NCI-H128 (cell line): ENCODE measurements around the gene BPI.
"Not testable (repeated sequence)": the region's sequence is repeated elsewhere in the genome, so short reads cannot be mapped to it uniquely, and the experiment has no call there.

Experiments used
- DNase-seq: peaks from one replicate; lab custom pipeline; 2025; ENCODE audit not compliant: unreplicated experiment; lab: John Stamatoyannopoulos, UW

BPI gene

DNA sequence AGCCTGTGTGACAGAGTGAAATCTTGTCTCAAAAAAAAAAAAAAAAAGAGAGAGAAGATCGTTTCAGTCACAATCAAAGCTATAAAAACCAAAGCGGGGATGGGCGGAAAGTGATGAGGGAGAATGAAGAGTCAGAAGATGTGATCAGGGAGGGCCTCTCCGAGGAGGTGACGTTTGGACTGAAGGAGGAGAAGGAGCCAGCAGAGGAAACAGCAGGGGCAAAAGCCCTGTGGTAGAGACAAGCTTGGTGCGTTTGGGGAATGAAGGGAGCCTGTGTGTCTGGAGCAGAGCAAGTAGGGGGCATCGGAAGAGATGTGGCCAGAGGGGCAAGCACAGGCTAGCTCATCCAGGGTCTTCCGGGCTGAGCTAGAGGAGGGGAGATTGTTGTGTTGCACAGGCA lies 27.9 kb downstream of the BPI start:
- DNase-seq = no peak

DNA sequence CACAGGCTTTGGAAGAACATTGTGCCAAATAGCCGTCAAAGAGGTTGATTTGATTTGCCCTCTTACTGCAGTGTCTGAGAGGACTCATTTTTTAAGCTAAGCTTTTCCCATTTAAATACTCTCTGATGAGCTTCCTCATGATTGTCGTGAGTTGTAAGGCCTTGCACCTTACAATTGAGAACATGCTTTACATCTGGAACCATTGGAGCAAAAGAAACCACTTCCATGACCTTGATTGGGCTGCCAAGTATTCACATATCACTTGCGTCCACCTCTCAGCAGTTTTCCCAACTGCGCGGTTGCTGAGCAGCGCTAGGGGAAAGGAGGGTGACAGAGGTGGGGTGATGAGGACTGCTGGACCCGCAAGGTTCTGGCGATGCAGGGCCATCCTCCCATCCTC lies 30.1 kb downstream of the BPI start:
- no peak for DNase-seq

DNA sequence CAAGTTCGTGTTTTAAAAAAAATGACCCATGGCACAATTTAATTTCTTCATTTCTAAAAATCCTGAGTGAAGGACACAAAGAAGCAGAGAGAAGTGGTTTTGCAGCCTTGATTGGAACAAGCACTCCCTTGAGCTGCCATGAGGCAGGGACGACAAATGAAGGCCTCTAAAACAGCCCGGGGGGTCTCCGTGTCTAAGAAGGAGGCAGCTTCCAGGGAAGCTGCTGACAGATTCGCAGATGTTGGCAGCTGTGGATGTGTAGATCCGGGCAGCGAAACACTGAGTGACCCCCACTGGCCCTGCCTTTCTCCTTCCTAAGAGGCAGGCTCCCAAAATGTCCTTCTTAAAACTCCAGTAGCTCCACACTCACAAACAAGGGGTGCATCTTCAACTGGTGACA lies 32.8 kb downstream of the BPI start:
- DNase-seq = no peak

DNA sequence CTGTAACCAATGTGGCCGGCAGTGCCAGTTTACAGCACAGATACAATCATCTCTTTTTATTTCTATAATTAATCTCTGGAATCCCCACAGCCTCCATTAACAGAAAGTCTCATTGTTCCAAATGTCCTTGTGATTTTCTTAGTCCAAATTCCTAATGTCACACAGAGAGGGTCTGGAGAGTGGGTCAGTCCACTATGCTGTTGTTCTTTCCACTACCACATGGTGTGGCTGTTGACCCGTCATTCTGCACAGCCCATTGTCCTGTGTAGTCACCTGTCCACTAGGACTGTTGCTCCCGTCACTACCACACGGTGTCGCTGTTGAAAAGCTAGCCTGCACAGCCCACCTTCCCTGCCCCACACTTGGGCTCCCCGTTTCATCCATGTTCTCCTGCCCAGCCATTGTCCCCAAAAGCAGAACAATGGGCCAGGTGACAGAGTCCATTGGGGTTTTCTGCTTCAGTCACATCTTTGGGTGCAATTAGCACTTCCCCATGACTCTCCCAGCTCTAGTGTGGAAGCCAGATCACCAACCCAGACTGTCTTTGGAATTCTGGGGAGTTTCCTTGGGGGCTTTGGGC lies 33.7 kb downstream of the BPI start:
- DNase-seq = no peak

DNA sequence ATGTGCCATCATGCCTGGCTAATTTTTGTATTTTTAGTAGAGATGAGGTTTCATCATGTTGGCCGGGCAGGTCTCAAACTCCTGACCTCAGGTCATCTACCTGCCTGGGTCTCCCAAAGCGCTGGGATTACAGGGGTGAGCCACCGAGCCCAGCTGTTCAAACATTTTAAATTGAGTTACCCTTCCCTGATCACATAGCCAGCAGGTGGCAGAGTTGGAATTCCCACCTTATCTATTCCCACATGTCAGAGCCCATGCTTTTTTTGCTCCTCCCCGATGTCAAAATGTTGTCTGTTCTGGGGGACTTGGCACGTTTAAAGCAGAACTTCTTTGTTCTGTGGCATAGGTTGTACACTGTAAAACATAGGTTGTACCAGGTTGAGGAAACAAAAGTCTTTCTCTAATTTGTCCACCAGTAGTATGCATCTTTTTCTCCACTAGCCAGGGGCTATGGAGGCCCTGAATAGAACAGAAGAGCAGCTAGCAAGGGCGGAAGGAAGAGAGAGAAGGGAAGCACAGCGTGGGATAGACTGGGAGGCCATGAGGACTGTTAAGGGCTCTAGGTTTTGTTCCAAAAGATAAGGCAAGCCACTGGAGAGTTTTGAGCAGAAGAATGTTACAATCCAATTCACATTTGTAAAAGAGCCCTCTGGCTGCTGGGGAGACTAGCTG lies 35.0 kb downstream of the BPI start:
- DNase-seq = no peak

DNA sequence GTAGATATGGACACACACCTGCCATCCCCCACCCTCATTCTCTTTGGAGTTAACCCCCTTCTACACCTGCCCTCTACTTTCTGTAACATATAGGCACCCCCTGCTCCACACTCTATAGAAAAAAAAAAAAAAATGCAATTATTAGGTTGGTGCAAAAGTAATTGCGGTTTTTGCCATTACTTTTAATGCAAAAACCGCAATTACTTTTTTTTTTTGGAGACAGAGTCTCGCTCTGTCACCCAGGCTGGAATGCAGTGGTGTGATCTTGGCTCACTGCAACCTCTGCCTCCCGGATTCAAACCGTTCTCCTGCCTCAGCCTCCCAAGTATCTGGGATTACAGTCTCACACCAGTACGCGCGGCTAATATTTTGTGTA lies 35.6 kb downstream of the BPI start:
- not testable (repeated sequence) for DNase-seq

DNA sequence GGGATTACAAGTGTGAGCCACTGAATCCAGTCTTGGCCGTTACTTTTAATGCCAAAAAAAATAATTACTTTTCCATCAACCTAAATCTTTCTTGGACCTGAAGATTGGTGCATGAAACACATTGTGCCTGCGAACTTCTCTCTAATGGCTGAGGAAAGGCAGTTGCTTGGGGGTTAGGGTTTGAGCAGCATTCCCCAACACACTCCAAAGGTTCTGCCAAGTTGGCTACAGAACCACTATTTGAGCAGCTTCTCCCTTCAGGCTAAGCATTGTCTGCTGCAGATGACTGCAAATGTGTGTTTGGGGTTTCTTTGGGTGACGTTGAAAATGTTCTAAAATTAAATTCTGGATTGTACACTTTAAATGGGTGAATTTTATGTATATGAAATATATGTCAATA lies 36.0 kb downstream of the BPI start:
- no peak for DNase-seq

DNA sequence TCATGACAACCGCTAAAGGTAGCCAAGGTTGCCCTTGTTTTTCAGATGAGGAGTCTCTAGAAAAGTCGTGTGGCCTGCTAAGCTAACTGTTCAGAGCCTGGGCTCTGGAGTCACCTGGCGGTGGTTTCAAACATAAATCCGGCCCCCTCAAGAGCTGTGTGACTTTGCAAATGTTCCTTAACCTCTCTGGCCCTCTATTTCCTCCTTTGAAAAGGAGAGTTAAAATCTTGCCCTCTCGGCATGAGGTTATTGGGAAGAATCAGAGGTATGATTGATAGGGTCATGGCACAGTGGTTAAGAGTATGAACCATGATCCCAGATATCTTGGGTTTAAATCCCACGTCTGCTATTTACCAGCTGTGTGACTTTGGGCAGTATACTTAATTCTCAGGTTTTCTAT lies 36.7 kb downstream of the BPI start:
- DNase-seq = no peak

DNA sequence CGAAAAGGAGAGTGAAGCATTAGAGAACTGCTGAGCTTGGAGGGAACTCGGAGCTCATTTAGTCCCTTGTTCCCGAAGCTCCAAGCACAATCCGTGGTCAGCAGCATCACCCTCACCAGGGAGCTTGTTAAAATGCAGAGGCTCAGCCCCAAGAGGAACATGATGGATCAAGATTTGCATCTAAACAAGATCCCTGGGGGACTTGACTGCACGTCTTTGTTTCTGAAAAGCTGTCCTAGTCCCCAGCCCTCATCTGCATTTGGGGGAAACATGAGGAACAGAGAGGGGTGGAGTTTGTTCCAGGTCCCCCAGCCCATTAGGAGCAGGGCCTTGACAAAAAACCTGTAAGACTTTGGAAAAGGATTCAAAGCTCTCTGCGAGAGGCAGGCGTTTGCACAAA lies 38.3 kb downstream of the BPI start:
- DNase-seq = no peak

DNA sequence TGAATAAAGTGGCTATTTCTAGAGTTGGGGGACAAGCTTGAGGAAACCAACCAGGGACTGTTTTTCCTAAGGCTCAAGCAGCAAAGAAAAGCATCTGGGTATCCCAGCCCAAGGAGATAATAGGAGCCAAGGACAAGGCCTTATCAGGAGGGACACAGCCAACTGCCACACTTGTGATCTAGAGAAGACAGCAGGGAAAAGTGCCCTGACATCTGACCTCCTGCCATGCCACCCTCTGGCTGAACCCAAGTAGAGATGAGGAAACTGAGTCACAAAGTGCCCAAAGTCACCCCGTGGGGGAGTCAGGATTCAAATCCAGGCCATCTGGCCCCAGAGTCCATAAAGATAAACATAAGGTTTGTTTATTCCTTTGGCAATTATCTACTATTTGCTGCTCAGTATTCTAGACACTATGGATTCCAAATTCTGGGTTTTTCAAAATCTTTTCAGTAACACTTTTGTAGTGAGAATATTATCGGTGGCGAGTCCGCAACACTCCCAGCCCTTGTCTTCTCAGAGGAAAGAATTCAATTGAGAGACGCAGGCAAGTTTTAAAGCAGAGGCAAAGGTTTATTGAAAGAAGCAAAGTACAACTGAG lies 38.9 kb downstream of the BPI start:
- no peak for DNase-seq

DNA sequence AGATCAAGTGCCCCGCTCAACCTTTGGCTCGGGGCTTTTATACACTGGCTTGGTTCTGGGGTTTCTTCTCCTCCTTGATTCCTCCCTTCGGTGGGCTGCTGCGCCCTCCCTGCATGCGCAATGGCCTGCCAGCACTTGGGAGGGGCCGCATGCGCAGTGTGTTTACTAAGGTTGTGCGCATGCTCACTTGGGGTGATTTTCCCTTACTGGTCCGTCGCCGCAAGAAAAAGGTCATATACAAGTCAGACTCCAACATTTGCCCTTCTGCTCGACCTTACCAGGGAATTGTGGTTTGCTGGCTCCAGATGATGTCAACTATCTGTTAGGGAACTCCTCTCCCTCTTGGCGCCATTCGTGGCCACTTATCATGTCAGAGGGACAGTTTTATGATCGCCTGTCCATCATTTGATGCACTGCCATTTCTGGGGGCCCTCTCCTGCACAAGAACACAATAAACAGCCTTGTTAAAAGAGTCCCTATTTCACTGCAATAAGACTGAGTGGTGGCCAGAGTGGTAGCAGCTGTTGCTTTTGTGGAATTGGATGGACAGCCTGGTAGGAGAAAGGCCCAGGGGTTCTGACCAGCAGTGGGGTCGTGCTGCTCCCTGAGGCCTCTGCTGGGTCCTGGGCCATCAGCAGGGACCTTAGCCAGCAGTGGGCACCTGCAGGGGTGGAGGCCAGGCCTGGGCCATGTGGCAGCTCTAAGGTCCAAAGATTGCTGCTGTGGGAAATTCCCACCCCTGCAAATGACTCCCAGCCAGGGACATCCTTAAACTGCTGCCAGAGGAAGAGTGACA lies 39.6 kb downstream of the BPI start:
- DNase-seq = no peak

DNA sequence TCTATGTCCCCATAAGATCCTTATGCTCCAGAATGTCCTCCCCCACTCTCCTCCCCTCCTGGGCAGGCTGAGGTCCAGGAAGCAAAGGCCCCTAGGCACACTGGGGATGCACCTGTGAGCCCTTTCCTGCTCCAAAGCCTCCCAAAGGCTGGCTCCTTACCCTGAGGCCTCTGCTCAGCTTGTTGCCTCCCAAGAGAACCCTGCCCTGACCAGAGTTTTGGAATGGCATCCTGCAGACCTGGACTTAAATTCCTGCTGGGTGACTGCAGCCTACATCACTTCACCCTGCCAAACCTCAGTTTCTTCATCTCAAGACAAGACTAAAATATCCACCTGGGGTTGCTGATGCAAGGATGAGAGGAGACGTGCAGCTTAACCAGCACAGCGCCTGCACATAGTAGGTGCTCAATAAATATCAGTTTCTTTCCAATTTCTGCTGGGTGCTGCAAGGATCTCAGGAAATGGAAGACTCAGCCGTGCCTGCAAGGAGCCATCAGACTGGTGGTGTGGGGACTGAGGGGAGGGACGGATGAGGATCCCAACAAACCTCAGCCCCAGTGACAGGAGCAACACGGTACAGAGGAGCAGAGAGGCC lies 40.2 kb downstream of the BPI start:
- no peak for DNase-seq

DNA sequence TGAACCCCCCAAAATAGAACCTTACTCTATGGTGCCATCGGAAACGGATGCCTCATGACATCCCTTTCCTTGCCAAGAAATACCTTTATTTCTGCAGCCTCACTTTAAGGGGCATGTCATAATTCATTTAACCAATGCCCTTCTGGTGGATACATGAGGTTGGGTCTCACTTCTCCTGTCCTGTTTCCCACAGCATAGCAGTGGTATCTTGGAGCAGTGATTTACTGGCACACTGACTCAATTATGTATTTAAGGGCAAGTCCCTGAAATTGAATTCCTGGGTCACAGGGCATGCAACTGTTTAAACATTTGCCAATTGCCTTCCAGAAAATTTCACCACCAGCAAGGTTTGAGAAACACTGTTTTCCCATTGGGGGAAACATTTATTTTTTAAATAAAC lies 41.7 kb downstream of the BPI start:
- DNase-seq = no peak

DNA sequence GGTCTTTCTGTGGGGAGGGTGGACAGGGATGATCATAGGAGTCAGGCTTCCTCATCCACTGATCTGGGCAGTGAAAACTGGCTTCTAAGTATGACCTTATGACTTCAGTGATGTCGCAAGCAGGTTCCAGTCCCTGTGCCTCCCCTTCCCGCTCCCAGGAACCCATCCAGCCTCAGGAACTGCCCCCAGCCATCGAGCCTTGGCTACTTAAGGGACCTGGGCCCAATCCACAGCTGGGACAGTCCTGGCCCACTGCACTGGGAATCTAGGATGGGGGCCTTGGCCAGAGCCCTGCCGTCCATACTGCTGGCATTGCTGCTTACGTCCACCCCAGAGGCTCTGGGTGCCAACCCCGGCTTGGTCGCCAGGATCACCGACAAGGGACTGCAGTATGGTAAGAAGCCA lies 42.3 kb downstream of the BPI start, which contains the start of gene LBP:
LBP (plus strand) TSS at position 236 of the 405 bp plus-strand sequence; CDS start at position 271, 35 bp downstream.
- DNase-seq = no peak

DNA sequence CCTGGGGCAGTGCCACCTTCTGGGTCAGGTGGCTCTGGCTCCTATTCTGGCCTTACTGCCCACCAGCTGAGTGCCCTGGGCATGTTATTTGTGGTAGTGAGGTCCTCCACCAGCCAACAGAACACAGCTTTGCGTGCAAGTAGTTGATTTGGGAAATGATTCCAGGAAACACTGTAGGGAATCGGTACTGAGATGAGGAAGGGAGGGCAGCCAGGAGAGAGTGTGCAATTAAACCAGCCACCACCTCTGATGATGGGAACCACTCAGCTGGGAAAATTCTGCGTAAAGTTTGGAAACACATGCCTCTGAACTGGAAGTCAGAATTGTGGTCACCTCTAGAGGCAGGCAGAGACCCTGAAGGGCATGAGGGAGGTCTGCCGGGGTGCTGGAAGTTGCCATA lies 42.8 kb downstream of the BPI start:
- DNase-seq = no peak

DNA sequence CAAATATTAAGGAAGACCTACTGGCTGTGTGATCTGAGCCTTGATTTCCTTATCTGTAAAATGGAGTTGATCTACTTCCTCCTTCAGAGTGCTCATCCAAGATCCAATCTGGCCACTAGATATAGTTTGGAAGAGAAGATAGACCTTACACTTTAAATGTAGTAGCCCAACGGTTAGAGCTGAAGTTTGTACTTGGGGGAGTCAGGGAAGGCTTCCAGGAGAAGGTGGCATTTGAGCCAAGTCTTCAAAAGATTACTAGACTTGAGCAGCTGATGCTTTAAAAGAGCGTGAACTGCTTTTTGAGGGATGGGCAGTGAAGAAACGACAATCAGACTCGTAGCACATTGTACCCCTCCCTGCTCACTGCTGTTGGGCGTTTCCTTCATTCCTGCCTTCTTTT lies 45.9 kb downstream of the BPI start:
- no peak for DNase-seq

DNA sequence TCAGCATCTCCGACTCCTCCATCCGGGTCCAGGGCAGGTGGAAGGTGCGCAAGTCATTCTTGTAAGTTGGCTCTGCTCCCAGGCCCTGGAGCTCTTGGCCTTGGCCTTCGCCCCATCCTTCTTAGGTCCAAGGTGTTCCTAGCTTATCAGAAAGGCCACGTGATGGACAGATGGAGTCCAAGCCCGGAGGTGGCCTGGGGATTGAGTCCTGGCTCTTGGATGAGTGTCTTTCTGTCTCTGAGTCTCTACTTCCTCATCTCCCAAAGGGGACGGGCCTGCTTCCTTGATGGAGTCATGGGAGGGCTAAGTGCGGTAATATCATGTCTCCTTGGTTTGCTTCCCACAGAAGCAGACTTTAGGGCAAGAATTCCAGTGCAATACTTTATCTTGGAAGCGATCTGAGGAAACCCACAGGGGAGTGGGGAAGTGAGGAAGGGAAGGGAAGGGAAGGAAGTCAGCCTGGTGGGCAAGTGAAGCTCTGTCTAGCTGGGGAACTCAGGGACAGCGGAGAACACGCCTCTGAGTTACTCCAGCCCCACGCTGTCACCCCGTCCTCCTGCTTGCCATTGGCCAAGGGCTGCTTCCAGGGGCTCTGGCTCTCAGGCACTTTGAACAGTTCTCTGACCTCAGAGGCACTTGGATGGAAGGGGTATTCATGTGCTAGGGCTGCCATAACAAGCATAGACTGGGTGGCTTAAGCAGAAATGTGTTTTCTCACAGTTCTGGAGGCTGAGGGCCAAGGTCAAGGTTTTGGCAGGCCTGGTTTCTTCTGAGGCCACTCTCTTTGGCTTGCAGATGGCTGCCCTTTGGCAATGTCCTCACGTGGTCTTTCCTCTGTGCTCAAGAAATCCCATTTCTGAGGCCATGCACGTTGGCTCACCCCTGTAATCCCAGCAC lies 47.2 kb downstream of the BPI start:
- DNase-seq = no peak

DNA sequence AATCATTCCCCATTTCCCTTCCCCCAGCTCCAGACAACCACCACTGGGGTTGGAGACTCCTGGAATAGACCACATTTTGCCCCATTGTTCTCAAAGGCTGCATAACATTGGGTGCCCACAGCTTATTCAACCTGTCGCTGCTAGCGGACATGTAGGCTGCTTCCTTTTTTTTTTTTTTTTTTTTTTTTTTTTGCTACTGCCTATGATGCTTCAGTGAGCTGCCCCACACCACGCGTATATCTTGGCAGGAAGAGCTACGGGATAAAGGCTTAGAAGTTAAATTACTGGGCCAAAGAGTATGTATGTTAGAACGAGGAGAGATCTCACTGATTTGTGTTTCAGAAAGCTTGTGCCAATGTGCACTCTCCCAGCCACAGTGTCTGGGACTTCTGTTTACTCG lies 49.4 kb downstream of the BPI start:
- DNase-seq = no peak

DNA sequence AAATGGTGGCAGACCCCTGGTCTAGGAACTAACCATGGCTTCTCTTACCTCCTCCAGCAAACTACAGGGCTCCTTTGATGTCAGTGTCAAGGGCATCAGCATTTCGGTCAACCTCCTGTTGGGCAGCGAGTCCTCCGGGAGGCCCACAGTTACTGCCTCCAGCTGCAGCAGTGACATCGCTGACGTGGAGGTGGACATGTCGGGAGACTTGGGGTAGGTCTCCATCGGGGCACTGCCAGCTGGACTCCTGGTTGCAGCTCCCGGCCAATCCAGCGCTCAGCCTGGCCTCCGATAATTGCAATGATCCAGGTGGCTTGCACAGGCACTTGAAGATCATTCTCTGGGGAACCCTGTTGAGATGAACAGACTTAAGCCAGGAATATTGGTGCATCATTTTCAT lies 50.3 kb downstream of the BPI start:
- DNase-seq = no peak

DNA sequence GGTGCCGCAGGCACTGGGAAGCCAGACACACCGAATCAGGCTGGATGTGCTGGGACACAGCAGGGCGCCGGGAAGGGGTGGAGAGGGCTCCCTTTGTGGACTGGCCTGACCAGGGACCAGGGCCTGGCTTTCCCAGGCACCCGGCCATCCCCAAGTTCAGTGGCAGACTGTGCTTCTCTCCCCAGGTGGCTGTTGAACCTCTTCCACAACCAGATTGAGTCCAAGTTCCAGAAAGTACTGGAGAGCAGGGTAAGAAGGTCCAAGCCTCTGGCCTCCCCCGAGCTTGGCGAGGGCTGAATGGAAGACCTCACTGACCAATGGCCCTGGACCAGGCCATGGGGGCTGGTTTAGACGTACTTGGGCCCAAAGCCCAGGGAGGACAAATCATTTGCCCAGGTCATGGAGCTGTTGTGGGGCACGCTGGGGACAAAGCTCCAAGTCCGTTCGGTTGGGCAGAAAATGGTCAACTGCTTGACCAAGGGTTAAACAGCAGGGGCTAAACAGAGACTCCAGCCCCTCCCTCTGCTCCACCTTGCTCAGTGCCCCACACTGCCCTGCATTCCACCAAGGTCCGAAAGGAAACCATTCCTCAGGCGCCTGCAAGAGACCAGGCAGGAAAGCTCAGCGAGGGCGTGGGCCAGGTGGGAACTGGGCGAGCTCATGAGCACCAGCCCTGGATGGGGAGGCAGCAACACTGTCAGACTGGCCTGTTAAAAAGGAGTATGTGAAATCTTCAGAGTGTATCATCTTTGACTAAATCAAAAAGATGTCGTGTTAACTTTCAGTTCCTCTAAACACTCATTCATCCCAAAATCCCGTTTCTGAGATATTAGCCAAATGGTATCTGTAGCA lies 51.4 kb downstream of the BPI start:
- DNase-seq = no peak
